ENCODE measurements around the gene KLHL40.

DNA sequence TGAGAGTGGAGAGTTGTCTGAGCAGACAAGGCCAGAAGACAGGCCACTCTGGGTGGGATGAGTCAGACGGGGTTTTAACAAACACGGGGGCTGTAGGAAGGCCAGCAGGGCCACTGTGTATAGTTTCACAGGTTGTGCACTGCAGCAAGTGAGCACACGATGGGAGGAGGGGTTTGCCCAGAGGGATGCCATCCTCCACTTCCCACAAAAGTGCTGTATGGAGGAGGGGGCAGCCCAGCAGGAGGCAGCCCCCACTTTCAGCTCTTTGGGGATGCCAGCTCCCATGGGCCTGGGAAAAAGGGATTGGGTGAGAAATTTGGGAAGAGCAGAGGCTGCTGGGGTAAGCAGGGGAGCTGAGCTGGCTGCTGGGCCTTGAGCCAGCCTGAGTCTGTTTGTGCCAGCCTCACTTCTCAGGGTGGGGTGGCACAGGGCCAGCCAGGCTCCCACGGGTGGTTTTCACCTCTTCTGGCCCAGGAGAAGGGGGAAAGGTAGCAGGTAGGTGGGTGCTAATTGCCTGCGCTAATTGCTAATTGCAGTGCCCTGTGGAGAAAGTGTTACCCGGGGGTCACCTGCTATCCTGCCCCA lies 25.1 kb upstream of the KLHL40 start:
- no peak for TF ChIP-seq CTCF (IDR thresholded peaks at IDR 0.05; ENCODE audit: low read depth, low read length)
- TF ChIP-seq POLR2A (IDR thresholded peaks at IDR 0.05; ENCODE audit: extremely low read depth, insufficient read length), result no peak

All from NB4 (cell line).